ENCODE measurements around the gene FRMD4A. TPM values are rescaled to one million over a fixed set of nuclear protein-coding genes. Genes with fewer than 3 reads are reported as not detected.
"Not testable (repeated sequence)": the region's sequence is repeated elsewhere in the genome, so short reads cannot be mapped to it uniquely, and the experiment has no call there.

FRMD4A gene
- total RNA-seq, 2 donors from 2014 or later: 37.8 to 41.6 TPM

DNA sequence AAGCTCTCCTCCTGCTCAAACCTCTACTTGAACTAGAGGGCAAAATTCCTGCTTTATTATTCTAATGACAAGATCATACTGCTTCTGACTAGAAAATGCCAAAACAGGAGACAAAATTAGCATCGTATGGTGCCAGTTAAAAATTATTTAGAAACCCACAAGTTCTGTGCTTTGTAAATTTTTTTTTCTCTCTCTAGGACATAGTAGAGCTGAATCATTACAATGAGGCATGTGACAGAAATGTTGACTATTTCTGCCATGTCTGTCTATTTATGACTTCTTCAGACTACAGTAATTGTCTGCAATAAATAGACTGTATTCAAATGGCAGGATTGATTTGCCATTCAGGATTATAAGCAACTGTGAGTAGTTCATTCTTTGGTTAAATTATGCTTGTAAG lies 408.1 kb downstream of the FRMD4A start:
- intact Hi-C loops (cut with DNase I): loop anchor here in 1 of 2 donors (10.0 kb wide), 1 partner anchor 1058 kb away; no protein-coding TSS in a partner anchor
- DNase-seq (ENCODE audit: low spot score): no peak

DNA sequence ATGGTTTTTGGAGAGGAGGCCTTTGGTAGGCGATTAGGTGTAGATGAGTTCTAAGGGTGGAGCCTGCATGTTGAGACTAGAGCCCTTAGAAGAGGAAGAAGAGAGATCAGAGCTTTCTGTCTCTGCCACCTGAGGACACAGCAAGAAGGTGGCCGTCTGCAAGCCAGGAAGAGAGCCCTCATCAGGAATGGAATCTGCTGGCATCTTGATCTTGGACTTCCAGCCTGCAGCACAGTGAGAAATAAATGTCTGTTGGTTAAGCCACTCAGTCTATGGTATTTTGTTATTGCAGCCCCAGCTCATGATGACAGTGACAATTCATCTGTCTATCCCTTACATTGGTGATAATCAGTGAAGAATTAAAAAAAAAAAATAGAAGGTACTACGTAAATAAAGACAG lies 408.8 kb downstream of the FRMD4A start:
- intact Hi-C loops (cut with DNase I): loop anchor here in 1 of 2 donors (10.0 kb wide), 1 partner anchor 1057 kb away; no protein-coding TSS in a partner anchor
- no peak for DNase-seq (ENCODE audit: low spot score)

DNA sequence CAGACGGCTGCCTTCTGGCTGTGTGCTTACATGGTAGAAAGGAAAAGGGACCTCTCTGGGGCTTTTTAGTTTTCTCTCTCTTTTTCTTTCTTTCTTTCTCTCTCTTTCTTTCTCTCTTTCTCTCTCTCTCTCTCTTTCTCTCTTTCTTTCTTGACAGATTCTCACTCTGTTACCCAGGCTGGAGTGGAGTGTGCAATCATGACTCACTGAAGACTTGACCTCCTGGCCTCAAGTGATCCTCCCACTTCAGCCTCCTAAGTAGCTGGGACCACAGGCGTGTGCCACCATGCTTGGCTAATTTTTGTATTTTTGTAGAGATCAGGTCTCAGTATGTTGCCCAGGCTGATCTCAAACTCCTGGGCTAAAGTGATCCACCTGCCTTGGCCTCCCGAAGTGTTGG lies 409.6 kb downstream of the FRMD4A start:
- intact Hi-C loops (cut with DNase I): loop anchor here in 1 of 2 donors (10.0 kb wide), 1 partner anchor 1056 kb away; no protein-coding TSS in a partner anchor

DNA sequence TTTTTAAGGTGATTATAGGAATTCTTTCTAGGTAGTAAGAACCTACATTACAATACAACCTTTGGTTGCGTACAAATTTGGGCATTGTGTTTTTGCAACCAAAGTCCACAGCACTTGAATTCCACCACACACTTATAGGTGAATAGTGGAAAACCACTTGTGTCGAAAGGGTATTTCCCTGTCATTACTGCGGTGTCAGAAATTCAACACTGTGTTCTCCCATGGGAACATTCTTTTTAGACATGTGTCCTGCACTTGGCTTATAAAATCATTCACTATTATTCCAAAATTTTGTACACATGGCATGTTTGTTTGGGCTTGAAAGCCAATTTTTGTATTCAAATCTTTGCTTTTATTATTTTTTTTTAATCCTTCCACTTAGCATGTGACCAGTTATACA lies 410.3 kb downstream of the FRMD4A start:
- DNase-seq (ENCODE audit: low spot score): no peak
- intact Hi-C loops (cut with DNase I): loop anchor here in 1 of 2 donors (10.0 kb wide), 1 partner anchor 1056 kb away; no protein-coding TSS in a partner anchor

More for the DNA sequence above, 409.6 kb downstream of the FRMD4A start:
- DNase-seq (ENCODE audit: low spot score): not testable (repeated sequence)

DNA sequence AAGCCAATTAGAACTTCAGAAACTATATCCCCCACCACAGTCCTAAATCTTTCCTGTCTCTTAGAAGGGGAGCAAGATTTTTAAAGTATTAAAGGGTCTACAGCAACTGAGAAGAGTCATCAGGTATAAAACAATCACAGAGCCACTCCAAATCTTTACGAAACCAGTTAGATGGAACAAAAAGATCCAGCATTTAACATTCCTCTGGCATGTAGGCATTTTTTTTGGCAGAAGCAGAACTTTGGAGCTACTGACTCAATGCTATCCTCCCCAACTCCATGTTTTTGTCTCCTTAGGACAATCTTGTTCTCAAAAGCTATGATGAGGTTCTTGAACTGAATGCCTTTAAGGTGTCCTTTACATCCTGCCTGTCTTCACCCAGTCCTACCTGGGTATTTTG lies 410.7 kb downstream of the FRMD4A start:
- intact Hi-C loops (cut with DNase I): loop anchor here in 1 of 2 donors (10.0 kb wide), 1 partner anchor 1055 kb away; no protein-coding TSS in a partner anchor
- DNase-seq (ENCODE audit: low spot score): no peak

DNA sequence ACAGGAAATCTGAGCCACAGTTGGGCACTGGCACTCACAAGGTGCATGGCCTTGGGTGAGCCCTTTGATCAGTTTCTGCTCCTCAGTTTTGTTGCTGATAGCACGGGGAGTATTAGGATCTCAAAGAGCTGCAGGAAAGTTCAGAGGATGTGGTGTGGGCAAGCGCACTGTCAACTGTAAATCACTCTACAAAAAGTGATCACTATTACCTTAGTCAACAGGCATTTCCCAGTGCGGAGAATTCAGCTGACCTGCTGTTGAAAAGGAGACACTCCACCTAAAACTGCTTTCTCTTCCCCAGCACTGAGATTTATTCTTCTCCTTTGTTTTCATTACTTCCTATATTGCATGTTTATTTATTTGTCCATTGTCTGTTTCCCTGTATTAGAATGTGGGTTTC lies 412.9 kb downstream of the FRMD4A start:
- intact Hi-C loops (cut with DNase I): no loop called here
- DNase-seq (ENCODE audit: low spot score): no peak

DNA sequence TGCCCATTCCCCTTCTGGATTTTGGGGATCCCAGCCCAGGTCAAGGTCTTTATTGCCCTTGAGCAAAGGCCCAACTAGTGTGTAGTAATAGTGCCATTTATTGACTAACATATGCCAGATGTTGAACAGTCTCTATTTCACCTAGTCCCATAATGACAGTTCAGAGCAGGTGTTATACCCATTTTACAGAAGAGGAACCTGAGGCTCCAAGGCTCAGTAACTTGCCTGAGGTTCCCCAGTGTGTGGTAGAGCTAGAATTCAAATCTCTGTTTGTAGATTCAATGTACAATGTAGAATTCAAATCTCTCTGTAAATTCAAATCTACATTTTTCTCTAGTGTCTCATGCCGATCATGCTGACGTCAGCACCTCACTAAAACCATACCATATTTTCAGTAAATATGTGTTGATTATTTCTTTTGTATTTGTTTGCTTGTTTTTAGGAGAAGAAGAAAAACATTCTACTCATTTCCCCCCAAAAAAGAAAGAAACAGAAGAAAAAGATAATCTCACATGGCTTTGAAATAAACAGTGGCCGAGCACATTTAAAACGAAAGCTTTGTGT lies 414.3 kb downstream of the FRMD4A start:
- DNase-seq (ENCODE audit: low spot score): no peak
- intact Hi-C loops (cut with DNase I): no loop called here

DNA sequence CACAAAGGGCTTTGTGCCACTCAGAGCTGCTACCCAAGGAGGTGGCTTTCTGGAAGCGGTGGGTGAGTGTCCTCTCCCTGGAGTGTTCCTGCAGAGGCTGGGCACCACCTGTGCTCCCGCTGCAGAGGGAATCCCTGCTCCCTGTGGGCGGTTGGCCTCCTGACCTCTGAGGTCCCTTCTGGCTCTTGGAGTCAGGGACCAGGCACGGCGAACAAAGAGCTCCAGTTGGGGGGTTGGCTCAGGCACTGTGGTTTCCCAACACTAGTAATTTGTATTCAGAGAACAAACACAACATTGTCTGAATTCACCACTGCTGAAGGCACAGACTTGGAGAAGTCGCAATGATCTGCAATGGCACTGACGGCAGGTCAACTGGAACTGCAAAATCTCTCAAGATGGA lies 415.0 kb downstream of the FRMD4A start:
- intact Hi-C loops (cut with DNase I): no loop called here
- DNase-seq (ENCODE audit: low spot score): no peak

DNA sequence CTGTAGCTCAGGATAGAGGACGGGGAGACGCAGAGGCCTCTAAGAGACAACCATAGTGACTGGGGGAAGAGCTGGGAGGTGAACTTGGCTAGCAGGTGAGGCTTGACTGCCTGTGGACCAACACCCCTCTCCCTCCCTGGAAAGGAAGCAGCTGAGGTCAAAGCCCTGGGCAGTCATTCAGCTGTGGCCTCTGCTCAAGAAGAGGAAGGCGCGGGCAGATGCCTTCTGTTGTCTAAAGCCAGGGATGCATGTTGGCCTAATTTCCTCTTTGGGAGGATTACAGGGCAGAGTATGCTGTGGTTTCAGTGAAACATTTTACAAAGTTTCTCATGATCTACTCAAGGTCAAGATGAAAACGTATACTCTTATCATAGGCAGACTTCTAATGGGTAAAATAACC lies 416.8 kb downstream of the FRMD4A start:
- DNase-seq (ENCODE audit: low spot score): no peak
- intact Hi-C loops (cut with DNase I): no loop called here

DNA sequence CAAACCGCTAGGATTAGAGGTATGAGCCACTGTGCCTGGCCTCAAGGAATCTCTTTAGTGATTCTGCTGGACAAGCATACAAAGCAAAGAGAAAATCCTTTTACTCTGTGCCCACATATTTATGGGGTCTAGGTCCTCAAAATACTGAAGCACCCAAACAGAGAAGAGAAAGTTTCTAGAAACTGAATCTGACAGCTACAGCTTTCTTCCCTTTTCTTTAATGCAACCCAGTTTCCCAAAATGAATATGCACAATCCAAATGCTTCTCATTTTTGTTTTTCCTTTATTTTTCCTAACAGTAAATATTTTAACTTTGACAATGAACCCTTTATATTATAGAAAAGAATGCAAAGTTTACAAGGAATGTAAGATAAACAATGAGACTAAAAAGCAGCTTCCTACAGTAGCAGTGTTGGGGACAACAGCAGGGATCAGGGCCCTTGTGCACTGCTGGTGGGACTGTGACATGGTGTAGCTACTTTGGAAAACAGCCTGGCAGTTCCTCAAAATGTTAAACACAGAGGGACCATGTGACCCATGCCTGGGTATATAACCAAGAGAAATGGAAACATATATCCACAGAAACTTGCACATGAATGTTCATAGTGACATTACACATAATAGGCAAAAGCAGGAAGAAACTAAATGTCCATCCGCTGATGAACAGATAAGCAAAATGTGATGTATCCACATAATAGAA lies 418.8 kb downstream of the FRMD4A start:
- intact Hi-C loops (cut with DNase I): no loop called here
- no peak for DNase-seq (ENCODE audit: low spot score)

DNA sequence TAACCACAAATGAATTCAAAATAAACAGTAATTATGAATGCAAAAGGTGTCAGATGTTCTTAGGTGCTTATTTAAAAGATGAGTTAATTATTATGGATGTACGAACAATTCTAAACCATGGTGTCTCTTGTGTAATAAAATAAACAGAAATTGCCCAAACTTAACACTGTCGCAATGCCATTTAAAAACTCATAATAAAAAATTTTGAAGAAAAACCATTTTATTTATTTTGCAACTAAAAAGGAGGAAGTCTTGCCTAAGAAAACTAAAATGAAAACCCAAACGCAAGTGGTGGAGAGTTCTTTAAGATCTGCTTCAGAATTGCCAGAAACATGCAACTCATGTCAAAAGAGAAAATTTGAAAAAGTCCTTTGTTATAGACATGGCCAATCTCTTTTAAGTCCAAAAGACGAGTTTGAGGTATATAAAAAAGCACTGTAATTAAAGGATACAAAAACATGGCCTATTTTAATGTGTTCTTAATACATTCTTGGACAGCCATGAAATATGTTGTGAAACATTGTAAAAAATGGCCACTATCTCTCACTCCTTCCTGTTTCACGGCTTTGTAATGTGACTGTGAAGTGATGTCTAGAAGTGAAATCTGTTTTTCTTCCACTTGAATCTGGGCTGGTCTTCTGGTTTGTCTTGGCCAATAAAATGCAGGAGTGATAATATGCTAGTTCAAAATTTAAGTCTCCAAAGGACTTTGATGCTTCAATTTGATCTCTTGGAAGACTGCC lies 421.0 kb downstream of the FRMD4A start:
- DNase-seq (ENCODE audit: low spot score): no peak
- intact Hi-C loops (cut with DNase I): no loop called here

DNA sequence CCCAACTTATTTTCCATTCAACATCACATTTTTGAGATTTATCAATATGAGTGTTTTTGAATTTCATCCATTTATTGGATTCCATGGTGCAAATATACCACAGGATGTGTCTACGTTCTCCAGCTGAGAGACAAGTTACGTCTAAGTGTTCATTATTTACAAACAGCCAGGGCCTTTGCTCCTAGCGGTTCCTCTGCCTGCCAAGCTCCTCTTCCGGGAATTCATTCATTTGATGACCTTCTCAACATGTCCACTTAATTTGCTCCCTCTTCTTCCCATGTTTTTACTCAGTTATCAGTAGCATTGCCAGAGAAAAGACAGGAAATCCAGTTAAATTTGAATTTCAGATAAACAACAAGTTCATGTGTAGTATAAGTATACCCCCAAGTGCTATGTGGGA lies 422.2 kb downstream of the FRMD4A start:
- intact Hi-C loops (cut with DNase I): no loop called here
- DNase-seq (ENCODE audit: low spot score): no peak

DNA sequence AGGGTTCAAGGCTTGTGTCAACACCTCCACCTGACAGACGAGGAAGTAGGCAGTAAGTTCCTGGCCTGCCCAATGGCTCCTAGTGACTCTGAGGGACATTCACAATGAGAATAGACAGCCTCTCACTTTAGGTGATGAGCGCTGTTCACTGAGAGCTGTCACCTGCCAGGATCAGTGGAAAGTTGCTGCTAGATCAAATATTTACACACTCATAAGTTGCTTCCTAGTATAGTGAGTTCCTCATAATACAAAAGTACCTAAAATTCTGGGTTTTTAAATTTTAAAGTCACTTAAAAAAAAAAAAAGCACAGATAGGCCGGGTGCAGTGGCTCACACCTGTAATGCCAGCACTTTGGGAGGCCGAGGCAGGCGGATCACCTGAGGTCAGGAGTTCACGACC lies 423.2 kb downstream of the FRMD4A start:
- intact Hi-C loops (cut with DNase I): no loop called here
- no peak for DNase-seq (ENCODE audit: low spot score)

DNA sequence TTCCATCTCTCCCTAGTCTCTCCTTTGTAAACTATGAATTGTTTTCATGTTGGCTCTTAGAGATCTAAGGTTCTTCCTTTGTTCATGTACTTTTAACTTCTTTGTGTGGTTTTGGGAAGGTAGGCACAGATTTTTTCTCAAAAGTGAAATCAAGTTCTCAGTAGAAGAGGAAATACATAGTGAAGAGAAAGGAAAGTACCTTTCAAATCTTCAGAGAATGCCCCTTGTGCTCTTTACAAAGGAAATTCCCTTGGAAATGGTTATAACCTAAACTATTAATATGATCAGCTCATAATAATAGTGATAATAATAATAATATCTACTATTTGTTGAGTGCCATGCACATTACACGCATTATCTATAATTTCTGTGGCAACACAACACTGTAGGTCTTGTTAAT lies 425.4 kb downstream of the FRMD4A start:
- intact Hi-C loops (cut with DNase I): no loop called here
- no peak for DNase-seq (ENCODE audit: low spot score)

DNA sequence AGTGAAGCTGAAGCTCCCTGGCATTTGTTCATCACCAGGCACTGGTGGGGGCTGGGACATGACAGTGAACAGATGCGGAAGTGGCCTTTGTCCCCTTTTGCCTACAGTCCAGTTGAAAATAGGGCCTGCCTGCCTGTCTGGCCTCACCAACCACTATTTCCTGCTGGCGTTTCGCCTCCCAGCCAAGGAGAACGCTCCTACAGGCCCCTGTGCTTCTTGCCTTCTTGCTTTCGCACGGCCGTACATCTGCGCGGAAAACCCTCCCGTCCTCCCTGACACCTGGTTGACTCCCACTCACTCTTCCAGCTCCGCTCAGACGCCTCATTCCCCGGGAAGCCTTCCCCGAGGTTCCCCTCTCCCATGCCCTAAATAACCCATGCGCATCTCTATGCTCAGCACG lies 426.7 kb downstream of the FRMD4A start:
- DNase-seq (ENCODE audit: low spot score): no peak
- intact Hi-C loops (cut with DNase I): no loop called here

DNA sequence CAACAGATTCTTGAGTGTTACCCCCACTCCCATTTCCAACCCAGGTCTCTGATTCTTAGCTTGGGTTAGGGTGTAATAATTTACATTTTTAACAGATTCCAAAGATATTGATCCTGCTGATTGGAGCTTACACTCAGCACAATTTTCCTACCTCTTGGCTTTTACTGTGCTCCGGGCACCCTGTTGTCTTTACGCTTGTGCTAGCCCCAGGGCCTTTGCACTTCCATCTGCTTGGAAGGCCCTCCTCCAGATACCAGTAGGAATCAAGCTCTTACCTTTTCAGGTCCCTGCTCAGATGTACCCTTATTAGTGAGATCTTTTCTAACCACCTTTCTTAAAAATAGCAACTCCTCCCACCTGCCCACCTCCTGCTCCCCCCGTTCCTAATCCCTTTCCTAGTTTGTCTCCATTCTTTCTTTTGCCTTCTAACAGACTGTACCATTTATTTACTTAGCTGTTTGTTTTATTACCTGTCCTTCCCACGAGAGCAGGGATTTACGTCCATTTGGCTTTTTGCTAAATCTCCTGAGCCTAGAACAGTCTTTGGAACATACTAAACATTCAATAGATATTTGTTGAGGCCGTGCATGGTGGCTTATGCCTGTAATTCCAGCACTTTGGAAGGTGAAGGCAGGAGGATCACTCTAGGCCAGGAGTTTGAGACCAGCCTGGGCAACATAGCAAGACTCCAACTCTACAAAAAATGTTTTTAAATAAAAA lies 427.7 kb downstream of the FRMD4A start:
- intact Hi-C loops (cut with DNase I): loop anchor here in 1 of 2 donors (2.0 kb wide), 1 partner anchor 74 kb away; no protein-coding TSS in a partner anchor
- DNase-seq (ENCODE audit: low spot score): no peak

DNA sequence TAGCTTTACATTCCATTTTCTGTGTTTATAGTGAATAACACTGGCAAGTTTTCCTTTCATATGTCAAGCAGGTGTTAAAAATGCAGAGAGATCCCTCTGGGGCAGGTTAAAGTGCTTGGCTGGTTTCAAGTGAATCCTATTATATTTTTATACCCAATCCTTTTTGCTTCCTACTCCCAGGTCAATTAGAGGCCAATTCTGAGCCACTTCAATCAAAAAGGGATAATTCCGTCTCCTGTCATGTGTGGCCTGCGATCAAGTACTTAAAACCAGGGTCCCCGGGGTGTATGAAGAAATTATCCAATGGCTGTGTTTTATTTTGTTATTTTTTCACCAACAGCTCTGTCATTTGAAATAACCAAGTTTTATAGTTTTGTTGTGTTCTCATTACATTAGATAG lies 430.8 kb downstream of the FRMD4A start:
- DNase-seq (ENCODE audit: low spot score): no peak
- intact Hi-C loops (cut with DNase I): no loop called here

DNA sequence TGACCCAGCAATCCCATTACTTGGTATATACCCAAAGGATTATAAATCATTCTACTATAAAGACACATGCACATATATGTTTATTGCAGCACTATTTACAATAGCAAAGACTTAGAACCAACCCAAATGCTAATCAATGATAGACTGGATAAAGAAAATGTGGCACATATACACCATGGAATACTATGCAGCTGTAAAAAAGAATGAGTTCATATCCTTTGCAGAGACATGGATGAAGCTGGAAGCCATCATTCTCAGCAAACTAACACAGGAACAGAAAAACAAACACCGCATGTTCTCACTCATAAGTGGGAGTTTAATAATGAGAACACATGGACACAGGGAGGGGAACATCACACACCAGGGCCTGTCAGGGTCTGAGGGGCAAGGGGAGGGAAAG lies 434.6 kb downstream of the FRMD4A start:
- intact Hi-C loops (cut with DNase I); DNase-seq (ENCODE audit: low spot score): not testable (repeated sequence)

DNA sequence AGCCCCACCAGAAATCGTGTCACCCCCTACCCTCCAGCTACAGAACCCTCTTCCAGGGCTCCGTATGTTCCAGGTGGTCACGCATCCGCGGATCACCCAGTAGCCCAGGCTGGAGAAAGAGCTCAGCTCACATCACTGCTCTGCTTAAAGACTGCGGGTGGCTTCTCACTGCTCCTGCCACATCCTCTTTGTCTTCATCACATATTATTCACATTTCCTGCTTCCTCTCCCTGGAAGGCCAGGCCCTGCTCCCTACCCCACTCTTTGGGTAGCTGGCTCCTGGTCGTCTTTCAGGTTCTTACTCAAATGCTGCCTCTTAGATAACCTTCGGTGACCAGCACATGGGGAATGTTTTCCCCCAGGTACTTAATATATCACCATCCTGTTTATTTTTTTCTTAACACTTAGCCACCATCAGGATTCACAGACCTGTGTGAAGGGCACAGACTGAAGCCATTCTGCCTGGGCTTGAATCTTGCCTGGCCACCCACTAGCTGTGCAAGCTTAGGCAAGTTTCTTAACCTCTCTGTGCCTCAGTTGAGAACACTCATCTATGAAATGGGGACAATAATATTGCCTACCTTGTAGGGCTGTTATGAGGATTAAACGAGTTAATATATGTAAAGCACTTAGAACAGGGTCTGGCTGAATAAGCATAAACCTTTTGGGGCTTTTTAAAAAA lies 436.2 kb downstream of the FRMD4A start:
- intact Hi-C loops (cut with DNase I): loop anchor here in 1 of 2 donors (5.0 kb wide), 1 partner anchor 107 kb away; no protein-coding TSS in a partner anchor

More for the DNA sequence above, 436.2 kb downstream of the FRMD4A start:
- no peak for DNase-seq (ENCODE audit: low spot score)
